Astrocyte (in vitro differentiated cells and primary cell): Measurements from ENCODE around the gene PAM. TPM values are rescaled to one million over a fixed set of nuclear protein-coding genes. Genes with fewer than 3 reads are reported as not detected.

Experiments
- DNase-seq: peaks from one replicate; pipeline ENCODE4 v3.0.0-alpha.2; 2010; ENCODE audit warnings: low read depth
- FAIRE-seq: peaks from 2 replicates; lab custom pipeline; 2011; peaks lifted over from hg19 to GRCh38; lab: Jason Lieb, UNC
- H2AFZ ChIP-seq: 2 replicates; pipeline ENCODE4 v1.6.0; 2012; ENCODE audit warnings: low read depth, low read length, inconsistent platforms
- H3K27ac ChIP-seq: 2 replicates; pipeline ENCODE4 v1.5.1; 2011; ENCODE audit warnings: low read depth, low read length, inconsistent platforms
- H3K27me3 ChIP-seq: 2 replicates; pipeline ENCODE4 v1.6.0; 2011; ENCODE audit warnings: low read length, inconsistent platforms; ENCODE audit not compliant: insufficient read depth
- H3K36me3 ChIP-seq: 2 replicates; pipeline ENCODE4 v1.5.1; 2011; ENCODE audit warnings: low read length, inconsistent platforms; ENCODE audit not compliant: insufficient read depth
- H3K4me1 ChIP-seq: 2 replicates; pipeline ENCODE4 v1.5.1; 2011; ENCODE audit warnings: low read length, inconsistent platforms; ENCODE audit not compliant: insufficient read depth
- H3K4me2 ChIP-seq: 2 replicates; pipeline ENCODE4 v1.6.0; 2012; ENCODE audit warnings: low read length, inconsistent platforms
- H3K4me3 ChIP-seq: 2 replicates; pipeline ENCODE4 v1.5.1; 2011; ENCODE audit warnings: low read depth, mild to moderate bottlenecking, low read length, inconsistent platforms; ENCODE audit not compliant: insufficient read depth
- H3K79me2 ChIP-seq: 2 replicates; pipeline ENCODE4 v1.6.0; 2012; ENCODE audit warnings: mild to moderate bottlenecking, low read length, inconsistent platforms; ENCODE audit not compliant: insufficient read depth
- H3K9ac ChIP-seq: 2 replicates; pipeline ENCODE4 v1.6.0; 2012; ENCODE audit warnings: mild to moderate bottlenecking, low read length, inconsistent platforms
- H3K9me3 ChIP-seq: 2 replicates; pipeline ENCODE4 v1.5.1; 2012; ENCODE audit warnings: low read depth, mild to moderate bottlenecking, low read length, inconsistent platforms; ENCODE audit not compliant: insufficient read depth
- H4K20me1 ChIP-seq: 2 replicates; pipeline ENCODE4 v1.6.0; 2012; ENCODE audit warnings: low read length, inconsistent platforms; ENCODE audit not compliant: insufficient read depth
- H3K27ac Mint-ChIP-seq: one replicate; pipeline ENCODE4 v1.8.0; 2021; ENCODE audit warnings: mild to moderate bottlenecking, mixed read lengths; ENCODE audit not compliant: unreplicated experiment
- H3K27me3 Mint-ChIP-seq: one replicate; pipeline ENCODE4 v1.8.0; 2021; ENCODE audit warnings: low read depth, mixed read lengths; ENCODE audit not compliant: unreplicated experiment
- H3K36me3 Mint-ChIP-seq: one replicate; pipeline ENCODE4 v1.8.0; 2021; ENCODE audit warnings: low read depth, mixed read lengths; ENCODE audit not compliant: unreplicated experiment
- H3K4me1 Mint-ChIP-seq: one replicate; pipeline ENCODE4 v1.8.0; 2021; ENCODE audit warnings: low read depth, mixed read lengths; ENCODE audit not compliant: unreplicated experiment
- H3K4me3 Mint-ChIP-seq: one replicate; pipeline ENCODE4 v1.8.0; 2021; ENCODE audit warnings: mild to moderate bottlenecking, moderate library complexity, mixed read lengths; ENCODE audit not compliant: unreplicated experiment
- H3K9me3 Mint-ChIP-seq: one replicate; pipeline ENCODE4 v1.8.0; 2021; ENCODE audit warnings: mild to moderate bottlenecking, mixed read lengths; ENCODE audit not compliant: unreplicated experiment
- EZH2 ChIP-seq: IDR thresholded peaks from 2 replicates; pipeline ENCODE4 v1.6.1; 2012; ENCODE audit warnings: mild to moderate bottlenecking, low read length, inconsistent platforms; ENCODE audit not compliant: insufficient read depth
- total RNA-seq: library from RNA; stranded (reverse); gene quantifications from 2 replicates; pipeline ENCODE4 v1.2.1, GENCODE V29; 2021
- TF ChIP-seq, protein P1 (sequence below): IDR thresholded peaks from 2 replicates; pipeline ENCODE4 v1.5.1; 2011; ENCODE audit warnings: low read depth, mild to moderate bottlenecking, inconsistent platforms, low read length, moderate library complexity; ENCODE audit not compliant: insufficient read depth

PAM gene
- total RNA-seq, 1 donor from 2014 or later = 301 TPM

DNA sequence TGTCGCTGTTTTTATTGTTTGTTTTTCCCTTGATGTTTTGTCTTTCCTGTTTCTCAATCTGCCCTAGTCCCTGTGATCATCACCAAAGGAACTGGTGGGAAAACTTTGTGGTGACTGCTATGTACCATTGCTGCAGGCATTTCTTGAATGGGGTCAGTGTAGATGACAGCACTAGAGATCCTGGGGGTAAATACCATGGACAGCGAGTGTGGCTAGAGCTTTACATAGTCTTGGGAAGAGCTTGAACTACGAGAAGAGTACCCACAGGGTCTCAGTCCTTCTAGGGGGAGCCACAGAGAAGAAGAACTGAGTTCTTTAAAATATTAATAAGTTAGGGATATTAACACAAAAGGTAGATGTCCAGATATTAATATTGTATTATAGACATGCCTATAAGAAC is 138.8 kb downstream of the PAM start:
- TF ChIP-seq, protein P1, sequence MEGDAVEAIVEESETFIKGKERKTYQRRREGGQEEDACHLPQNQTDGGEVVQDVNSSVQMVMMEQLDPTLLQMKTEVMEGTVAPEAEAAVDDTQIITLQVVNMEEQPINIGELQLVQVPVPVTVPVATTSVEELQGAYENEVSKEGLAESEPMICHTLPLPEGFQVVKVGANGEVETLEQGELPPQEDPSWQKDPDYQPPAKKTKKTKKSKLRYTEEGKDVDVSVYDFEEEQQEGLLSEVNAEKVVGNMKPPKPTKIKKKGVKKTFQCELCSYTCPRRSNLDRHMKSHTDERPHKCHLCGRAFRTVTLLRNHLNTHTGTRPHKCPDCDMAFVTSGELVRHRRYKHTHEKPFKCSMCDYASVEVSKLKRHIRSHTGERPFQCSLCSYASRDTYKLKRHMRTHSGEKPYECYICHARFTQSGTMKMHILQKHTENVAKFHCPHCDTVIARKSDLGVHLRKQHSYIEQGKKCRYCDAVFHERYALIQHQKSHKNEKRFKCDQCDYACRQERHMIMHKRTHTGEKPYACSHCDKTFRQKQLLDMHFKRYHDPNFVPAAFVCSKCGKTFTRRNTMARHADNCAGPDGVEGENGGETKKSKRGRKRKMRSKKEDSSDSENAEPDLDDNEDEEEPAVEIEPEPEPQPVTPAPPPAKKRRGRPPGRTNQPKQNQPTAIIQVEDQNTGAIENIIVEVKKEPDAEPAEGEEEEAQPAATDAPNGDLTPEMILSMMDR = no peak
- TF ChIP-seq EZH2 = no peak
- Histone ChIP-seq H4K20me1 (peaks cover 11% of the 10 kb centered on the region), H3K9ac (no peak overlapping the region), H3K4me3 (no peak overlapping the region), H3K27me3 (no peaks in the 10 kb centered on the region), H3K79me2 (no peaks in the 10 kb centered on the region), H3K27ac (no peak overlapping the region), H3K36me3 (no peaks in the 10 kb centered on the region), H3K4me1 (no peaks in the 10 kb centered on the region), H2AFZ (no peak overlapping the region), H3K9me3 (no peaks in the 10 kb centered on the region), H3K4me2 (no peak overlapping the region)
- DNase-seq (no peak), FAIRE-seq (no peak)
- Mint-ChIP-seq H3K27ac (no peak overlapping the region), H3K4me3 (no peak overlapping the region), H3K27me3 (no peaks in the 10 kb centered on the region), H3K4me1 (no peaks in the 10 kb centered on the region), H3K9me3 (no peaks in the 10 kb centered on the region), H3K36me3 (no peaks in the 10 kb centered on the region)

DNA sequence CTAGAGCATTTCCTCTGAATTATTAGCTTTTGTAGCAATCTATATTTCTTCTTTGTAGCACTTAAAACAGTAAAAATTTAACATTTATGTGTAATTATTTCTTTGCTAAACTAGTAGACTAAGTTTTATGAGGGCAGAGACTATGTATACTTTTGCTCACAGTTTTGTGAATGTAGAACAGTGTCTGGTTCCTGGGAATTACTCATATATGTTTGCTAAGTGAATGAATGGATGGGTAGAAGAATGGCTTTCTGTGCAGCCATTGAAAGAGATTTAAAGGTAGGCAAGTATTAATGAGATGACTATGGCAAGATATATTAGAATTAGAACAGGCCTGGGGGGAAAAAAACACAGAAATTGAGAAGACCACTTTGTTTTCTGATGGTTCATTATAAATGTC is 140.1 kb downstream of the PAM start:
- Mint-ChIP-seq H3K9me3 (no peaks in the 10 kb centered on the region), H3K4me1 (no peaks in the 10 kb centered on the region), H3K27me3 (no peaks in the 10 kb centered on the region), H3K27ac (no peak overlapping the region), H3K4me3 (no peak overlapping the region), H3K36me3 (peaks cover 3% of the 10 kb centered on the region)
- Histone ChIP-seq H3K4me3 (no peak overlapping the region), H3K27ac (no peak overlapping the region), H3K9me3 (no peaks in the 10 kb centered on the region), H3K79me2 (no peaks in the 10 kb centered on the region), H2AFZ (no peak overlapping the region), H4K20me1 (peaks cover 11% of the 10 kb centered on the region), H3K4me2 (no peak overlapping the region), H3K36me3 (no peaks in the 10 kb centered on the region), H3K4me1 (no peaks in the 10 kb centered on the region), H3K9ac (no peak overlapping the region), H3K27me3 (no peaks in the 10 kb centered on the region)
- FAIRE-seq (no peak), DNase-seq (no peak)
- TF ChIP-seq, protein P1 = no peak
- TF ChIP-seq EZH2 = no peak

DNA sequence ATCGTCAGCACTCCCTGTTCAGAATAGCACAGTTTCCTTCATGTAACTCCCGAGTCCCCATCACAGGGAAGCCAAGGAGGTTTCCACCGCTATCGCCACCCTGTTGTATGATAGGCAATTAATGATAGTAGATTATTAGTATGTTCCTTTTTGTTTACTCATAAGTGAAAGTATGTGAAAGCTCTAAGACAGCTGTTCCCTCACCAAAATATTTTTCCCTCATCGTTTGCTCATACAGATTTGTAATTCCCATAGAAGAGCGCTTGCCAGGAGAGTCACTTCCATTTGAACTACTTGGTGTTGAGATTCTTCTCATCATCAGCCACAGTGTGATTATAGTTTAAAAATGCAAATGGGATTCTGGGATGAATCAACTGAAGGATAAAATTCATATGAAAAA is 140.9 kb downstream of the PAM start:
- Histone ChIP-seq H3K36me3 (no peaks in the 10 kb centered on the region), H3K27me3 (no peaks in the 10 kb centered on the region), H3K4me3 (no peak overlapping the region), H3K79me2 (no peaks in the 10 kb centered on the region), H3K9ac (no peak overlapping the region), H3K4me1 (no peaks in the 10 kb centered on the region), H4K20me1 (peaks cover 11% of the 10 kb centered on the region), H3K27ac (no peak overlapping the region), H3K4me2 (no peak overlapping the region), H2AFZ (no peak overlapping the region), H3K9me3 (no peaks in the 10 kb centered on the region)
- H3K4me3 Mint-ChIP-seq = no peak overlapping the region
- no peaks in the 10 kb centered on the region for H3K4me1 Mint-ChIP-seq
- H3K27ac Mint-ChIP-seq = no peak overlapping the region
- FAIRE-seq (no peak), DNase-seq (no peak)
- H3K36me3 Mint-ChIP-seq = peaks cover 3% of the 10 kb centered on the region
- no peaks in the 10 kb centered on the region for H3K9me3 Mint-ChIP-seq
- no peaks in the 10 kb centered on the region for H3K27me3 Mint-ChIP-seq
- no peak for TF ChIP-seq EZH2
- TF ChIP-seq, protein P1 = no peak
